OCI-LY7 (cell line): ENCODE data around the gene PSMF1.

ENCODE experiments used
- EZH2phosphoT487 ChIP-seq: fragments of 200-600 bp; sonication (generic); IDR thresholded peaks from 2 replicates; pipeline ENCODE4 v1.6.1; 2018; ENCODE audit warnings: low read depth, borderline replicate concordance, mild to moderate bottlenecking, mixed run types, antibody characterized with exemption, low read length, moderate library complexity, mixed read lengths
- TF ChIP-seq, protein P1 (sequence below): fragments of 200-600 bp; sonication (generic); conservative IDR thresholded peaks from 2 replicates; pipeline ENCODE4 v1.5.1; 2014; ENCODE audit warnings: mild to moderate bottlenecking, antibody characterized with exemption, low read length, moderate library complexity, mixed read lengths

DNA sequence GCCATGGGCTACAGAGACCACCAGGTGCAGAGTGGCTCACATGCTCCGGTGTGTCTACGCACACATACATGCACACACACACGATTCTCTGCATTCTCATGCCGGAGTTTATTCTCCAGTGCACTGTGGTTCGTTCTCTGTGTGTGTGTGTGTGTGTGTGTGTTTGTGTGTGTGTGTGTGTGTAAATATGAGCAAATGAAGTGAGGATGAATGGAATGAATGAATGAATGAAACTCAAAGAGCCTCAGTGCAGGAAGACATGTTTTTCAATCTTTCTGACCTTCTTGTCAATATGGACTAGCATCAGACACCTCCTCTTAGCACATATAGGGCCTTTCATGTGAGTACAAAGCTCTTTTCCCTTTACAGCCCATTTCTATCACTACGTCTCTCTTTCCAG is 64.8 kb downstream of the PSMF1 start:
- TF ChIP-seq, protein P1, sequence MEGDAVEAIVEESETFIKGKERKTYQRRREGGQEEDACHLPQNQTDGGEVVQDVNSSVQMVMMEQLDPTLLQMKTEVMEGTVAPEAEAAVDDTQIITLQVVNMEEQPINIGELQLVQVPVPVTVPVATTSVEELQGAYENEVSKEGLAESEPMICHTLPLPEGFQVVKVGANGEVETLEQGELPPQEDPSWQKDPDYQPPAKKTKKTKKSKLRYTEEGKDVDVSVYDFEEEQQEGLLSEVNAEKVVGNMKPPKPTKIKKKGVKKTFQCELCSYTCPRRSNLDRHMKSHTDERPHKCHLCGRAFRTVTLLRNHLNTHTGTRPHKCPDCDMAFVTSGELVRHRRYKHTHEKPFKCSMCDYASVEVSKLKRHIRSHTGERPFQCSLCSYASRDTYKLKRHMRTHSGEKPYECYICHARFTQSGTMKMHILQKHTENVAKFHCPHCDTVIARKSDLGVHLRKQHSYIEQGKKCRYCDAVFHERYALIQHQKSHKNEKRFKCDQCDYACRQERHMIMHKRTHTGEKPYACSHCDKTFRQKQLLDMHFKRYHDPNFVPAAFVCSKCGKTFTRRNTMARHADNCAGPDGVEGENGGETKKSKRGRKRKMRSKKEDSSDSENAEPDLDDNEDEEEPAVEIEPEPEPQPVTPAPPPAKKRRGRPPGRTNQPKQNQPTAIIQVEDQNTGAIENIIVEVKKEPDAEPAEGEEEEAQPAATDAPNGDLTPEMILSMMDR = no peak
- no peak for TF ChIP-seq EZH2phosphoT487
